Measurements from ENCODE around the gene OAF. TPM values are rescaled to one million over a fixed set of nuclear protein-coding genes. Genes with fewer than 3 reads are reported as not detected.

Gene OAF
- 1.8 TPM for total RNA-seq

DNA sequence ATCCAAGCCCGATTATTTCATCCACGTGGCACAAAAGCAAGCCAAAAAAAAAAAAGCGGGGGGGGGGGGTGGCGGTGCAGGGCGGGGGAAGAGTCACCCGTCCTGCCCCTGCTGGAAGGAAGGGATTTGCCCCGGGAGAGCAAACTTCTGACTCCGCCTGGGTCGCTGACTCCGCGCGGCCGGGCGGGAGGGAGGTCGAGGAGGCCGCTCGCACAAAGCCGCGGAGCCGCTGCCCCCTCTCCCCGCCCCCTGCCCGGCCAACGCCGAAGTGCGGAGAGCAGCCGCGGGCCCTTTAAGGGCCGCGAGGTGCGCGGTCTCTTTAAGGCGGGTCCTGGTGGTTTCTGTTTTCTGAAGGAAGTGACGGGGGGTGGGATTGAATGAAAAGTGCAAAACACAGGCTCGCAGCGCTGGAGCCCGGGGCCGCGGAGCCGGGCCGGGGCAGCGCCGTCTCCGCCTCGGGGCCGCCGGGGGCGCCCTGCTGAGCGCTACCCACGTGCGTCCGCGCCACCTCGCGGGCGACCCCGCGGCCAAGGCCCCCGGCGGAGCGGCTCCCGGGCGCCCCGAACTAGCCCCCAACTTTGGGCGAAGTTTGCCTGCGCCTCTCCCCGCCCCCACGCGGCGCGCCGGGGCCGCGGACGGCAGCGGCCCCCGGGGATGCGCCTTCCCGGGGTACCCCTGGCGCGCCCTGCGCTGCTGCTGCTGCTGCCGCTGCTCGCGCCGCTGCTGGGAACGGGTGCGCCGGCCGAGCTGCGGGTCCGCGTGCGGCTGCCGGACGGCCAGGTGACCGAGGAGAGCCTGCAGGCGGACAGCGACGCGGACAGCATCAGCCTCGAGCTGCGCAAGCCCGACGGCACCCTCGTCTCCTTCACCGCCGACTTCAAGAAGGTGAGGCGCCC is at the start of gene OAF:
TSS of gene OAF (plus strand) at position 407 of the 896 bp plus-strand sequence. CDS start at position 655, 248 bp downstream.

DNA sequence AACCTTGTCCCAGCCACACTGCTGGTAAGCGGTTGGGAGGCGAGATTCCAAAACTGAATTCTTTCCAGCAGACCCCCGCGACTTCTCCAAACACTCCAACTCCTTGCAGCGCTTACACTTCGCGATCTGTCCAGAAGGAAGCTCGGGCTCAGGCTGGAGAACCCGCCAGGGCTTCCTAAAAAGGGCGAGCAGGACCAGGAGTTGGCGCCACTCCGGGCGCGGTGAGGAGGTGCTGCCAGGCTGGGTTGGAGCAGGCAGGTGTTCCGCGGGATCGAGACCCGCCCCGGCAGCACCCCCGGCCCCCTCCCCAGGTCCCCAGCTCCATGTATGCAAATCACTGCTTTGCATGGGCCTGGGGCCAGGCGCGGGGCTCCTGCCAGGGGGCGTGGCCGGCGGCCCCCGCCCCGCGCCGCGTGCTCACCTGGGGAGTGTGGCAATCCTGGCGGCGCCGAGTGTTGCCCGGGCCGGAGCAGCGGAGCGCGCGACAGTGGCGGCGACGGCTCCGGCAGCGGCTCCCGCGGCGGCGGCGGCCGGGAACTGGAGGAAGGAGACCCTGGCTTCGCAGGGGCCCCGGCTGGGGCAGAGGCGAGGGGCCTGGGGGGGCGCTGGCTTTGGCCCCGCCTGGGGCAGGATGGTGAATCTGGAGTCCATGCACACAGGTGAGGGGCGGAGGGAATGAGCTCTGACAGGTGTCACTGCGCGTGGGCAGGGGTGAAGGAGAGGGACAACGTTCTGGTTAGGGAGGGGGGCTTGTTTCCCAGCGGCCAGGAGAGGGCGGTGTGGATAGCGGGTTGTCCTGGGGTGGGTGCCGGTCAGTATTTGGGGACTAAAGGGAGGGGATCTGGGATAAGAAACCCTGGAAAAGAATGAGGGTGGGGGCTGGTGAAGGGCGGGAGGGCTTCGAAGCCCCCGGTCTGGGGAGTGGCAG is 29.1 kb downstream of the OAF start, which contains the start of gene POU2F3:
TSS of gene POU2F3 (plus strand) at position 428 of the 928 bp plus-strand sequence. CDS start at position 632, 204 bp downstream.

Other genes with a start within 250 kb of the OAF start
- 0.46 TPM for gene TRIM29, start 72.9 kb upstream of the OAF start, total RNA-seq
- gene POU2F3, start 29.1 kb downstream of the OAF start, total RNA-seq, result 0.23 TPM
- gene TLCD5, start 114.3 kb downstream of the OAF start, total RNA-seq, result 12.9 TPM
- gene ARHGEF12, start 125.4 kb downstream of the OAF start, total RNA-seq, result 216 TPM